ENCODE results near the gene CDH2.

CDH2 gene

DNA sequence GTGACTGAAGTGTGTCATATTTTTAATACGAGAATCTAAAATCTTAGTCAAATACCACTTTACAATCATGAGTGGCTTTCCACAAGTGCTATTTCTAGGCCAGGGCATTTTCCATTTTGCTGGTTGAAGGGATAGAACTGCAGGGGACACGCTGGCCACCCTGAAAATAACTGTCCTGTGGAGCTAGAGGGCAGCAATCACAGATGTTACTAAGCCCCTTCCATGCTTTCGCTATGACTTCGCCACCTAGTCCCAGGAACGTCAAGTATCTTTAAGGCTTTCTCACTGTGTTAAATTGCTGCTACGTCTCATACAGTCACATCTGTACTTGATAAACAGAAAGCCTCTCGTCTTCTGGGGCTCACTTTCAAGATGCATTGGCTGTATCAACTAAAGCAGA lies 171.8 kb downstream of the CDH2 start:
- H3K4me1 ChIP-seq, result peaks cover 14% of the 10 kb centered on the region
- no peaks in the 10 kb centered on the region for H3K36me3 ChIP-seq (ENCODE audit: control insufficient read depth, insufficient read depth, low read length)
- H3K4me3 ChIP-seq (ENCODE audit: low read depth, low read length), result no peak overlapping the region
- TF ChIP-seq, protein P1, sequence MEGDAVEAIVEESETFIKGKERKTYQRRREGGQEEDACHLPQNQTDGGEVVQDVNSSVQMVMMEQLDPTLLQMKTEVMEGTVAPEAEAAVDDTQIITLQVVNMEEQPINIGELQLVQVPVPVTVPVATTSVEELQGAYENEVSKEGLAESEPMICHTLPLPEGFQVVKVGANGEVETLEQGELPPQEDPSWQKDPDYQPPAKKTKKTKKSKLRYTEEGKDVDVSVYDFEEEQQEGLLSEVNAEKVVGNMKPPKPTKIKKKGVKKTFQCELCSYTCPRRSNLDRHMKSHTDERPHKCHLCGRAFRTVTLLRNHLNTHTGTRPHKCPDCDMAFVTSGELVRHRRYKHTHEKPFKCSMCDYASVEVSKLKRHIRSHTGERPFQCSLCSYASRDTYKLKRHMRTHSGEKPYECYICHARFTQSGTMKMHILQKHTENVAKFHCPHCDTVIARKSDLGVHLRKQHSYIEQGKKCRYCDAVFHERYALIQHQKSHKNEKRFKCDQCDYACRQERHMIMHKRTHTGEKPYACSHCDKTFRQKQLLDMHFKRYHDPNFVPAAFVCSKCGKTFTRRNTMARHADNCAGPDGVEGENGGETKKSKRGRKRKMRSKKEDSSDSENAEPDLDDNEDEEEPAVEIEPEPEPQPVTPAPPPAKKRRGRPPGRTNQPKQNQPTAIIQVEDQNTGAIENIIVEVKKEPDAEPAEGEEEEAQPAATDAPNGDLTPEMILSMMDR (IDR thresholded peaks at IDR 0.05), result no peak
- H3K79me2 ChIP-seq, result no peaks in the 10 kb centered on the region
- no peak overlapping the region for H3K9ac ChIP-seq
- no peak overlapping the region for H2AFZ ChIP-seq
- H3K4me2 ChIP-seq (ENCODE audit: low read length), result no peak overlapping the region
- no peaks in the 10 kb centered on the region for H3K27me3 ChIP-seq (ENCODE audit: control insufficient read depth, insufficient read depth, low read length)
- H3K27ac ChIP-seq, result no peak overlapping the region
- no peaks in the 10 kb centered on the region for H3K9me3 ChIP-seq (ENCODE audit: control insufficient read depth, low read length)

DNA sequence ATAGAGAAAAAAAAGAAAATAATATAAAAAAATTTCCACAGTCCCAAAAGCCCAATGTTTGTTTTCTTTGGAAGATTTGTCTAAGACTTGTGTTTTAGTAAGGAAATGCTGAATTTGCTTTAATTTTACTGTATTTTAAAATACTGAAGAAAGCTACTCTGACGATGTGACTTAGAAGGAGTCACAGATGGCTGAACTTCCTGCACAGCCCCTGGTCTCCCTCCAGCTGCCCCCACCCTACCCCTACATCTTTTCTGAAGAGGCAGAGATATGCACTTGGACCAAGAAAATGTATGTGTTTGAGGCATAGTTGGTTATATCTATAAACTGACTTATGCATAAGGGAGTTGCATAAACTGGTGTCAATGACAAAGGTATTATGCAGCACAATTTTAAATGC lies 172.3 kb downstream of the CDH2 start:
- H2AFZ ChIP-seq, result no peak overlapping the region
- peaks cover 11% of the 10 kb centered on the region for H3K4me1 ChIP-seq
- no peaks in the 10 kb centered on the region for H3K79me2 ChIP-seq
- H3K4me3 ChIP-seq (ENCODE audit: low read depth, low read length), result no peak overlapping the region
- H3K9me3 ChIP-seq (ENCODE audit: control insufficient read depth, low read length), result no peaks in the 10 kb centered on the region
- H3K27ac ChIP-seq, result no peak overlapping the region
- no peak overlapping the region for H3K9ac ChIP-seq
- H3K4me2 ChIP-seq (ENCODE audit: low read length), result no peak overlapping the region
- H3K27me3 ChIP-seq (ENCODE audit: control insufficient read depth, insufficient read depth, low read length), result no peaks in the 10 kb centered on the region
- TF ChIP-seq, protein P1 (IDR thresholded peaks at IDR 0.05), result no peak
- no peaks in the 10 kb centered on the region for H3K36me3 ChIP-seq (ENCODE audit: control insufficient read depth, insufficient read depth, low read length)

DNA sequence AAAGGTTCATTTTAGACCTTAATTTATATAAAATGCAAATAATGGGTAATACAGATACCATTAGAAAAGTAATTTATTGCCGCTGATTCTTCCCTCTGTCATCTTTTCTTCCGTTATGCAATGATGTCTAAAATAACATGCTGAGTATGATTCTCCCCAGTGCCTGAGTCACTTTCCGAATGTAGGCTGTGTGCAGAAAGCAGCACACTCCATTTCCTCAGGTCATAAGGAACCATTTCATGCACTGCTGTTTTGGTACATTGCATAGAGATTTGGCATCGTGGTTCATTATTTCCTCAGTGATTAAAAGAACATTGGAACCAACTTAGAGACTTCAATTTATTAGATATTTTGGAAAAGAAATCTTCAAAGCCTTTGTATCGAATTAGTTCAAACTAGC lies 173.5 kb downstream of the CDH2 start:
- H2AFZ ChIP-seq, result peak overlapping the region; percentile 1
- H3K36me3 ChIP-seq (ENCODE audit: control insufficient read depth, insufficient read depth, low read length), result no peaks in the 10 kb centered on the region
- TF ChIP-seq, protein P1 (IDR thresholded peaks at IDR 0.05), result no peak
- peaks cover 11% of the 10 kb centered on the region for H3K4me1 ChIP-seq
- H3K4me3 ChIP-seq (ENCODE audit: low read depth, low read length), result no peak overlapping the region
- no peaks in the 10 kb centered on the region for H3K27me3 ChIP-seq (ENCODE audit: control insufficient read depth, insufficient read depth, low read length)
- no peak overlapping the region for H3K4me2 ChIP-seq (ENCODE audit: low read length)
- peaks cover under 1% of the 10 kb centered on the region for H3K79me2 ChIP-seq
- H3K9me3 ChIP-seq (ENCODE audit: control insufficient read depth, low read length), result no peaks in the 10 kb centered on the region
- peak overlapping the region; percentile 41 for H3K27ac ChIP-seq
- H3K9ac ChIP-seq, result no peak overlapping the region

DNA sequence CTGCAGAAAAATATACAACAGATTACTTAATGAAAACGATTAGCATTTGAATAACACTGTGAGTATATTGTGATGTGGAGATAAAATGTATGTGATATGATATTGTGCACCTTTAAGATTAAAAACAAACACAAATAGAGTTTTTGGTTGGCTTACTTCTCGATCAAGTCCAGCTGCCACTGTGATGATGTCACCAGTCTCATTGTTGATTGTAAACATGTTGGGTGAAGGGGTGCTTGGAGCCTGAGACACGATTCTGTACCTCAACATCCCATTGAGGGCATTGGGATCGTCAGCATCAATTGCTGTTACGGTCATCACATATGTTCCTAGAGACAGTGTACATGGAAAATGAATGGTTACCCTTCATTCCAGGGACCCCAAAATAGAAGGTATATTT lies 174.1 kb downstream of the CDH2 start:
- TF ChIP-seq, protein P1 (IDR thresholded peaks at IDR 0.05), result no peak
- H3K9ac ChIP-seq, result no peak overlapping the region
- H3K36me3 ChIP-seq (ENCODE audit: control insufficient read depth, insufficient read depth, low read length), result no peaks in the 10 kb centered on the region
- H3K9me3 ChIP-seq (ENCODE audit: control insufficient read depth, low read length), result no peaks in the 10 kb centered on the region
- H3K4me3 ChIP-seq (ENCODE audit: low read depth, low read length), result no peak overlapping the region
- H3K79me2 ChIP-seq, result peaks cover 6% of the 10 kb centered on the region
- no peaks in the 10 kb centered on the region for H3K27me3 ChIP-seq (ENCODE audit: control insufficient read depth, insufficient read depth, low read length)
- peak overlapping the region; percentile 41 for H3K27ac ChIP-seq
- no peak overlapping the region for H3K4me2 ChIP-seq (ENCODE audit: low read length)
- peaks cover 11% of the 10 kb centered on the region for H3K4me1 ChIP-seq
- H2AFZ ChIP-seq, result no peak overlapping the region

DNA sequence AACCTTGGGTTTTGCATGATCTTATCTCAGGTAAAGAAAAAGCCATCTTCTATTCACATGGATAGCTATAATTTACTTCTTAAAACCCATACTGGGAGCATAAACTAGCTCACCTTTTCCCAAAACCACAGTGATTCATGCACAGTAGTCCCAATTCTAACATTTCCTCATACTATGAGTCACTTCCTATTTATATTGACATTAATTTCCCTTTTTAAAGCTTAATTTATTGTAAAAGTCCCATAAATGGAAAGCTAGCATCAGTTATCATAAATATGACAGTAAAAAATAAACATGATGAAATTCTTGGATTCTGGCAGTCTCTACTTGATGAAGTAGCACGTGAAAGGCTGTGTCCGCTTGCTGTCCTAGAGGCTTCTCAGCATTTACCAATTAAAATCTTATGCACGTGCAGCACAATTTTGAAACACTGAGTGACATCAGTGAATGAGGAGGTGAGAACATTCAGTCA lies 180.1 kb downstream of the CDH2 start:
- Histone ChIP-seq H3K9ac (no peak overlapping the region), H3K4me1 (peaks cover 32% of the 10 kb centered on the region), H2AFZ (no peak overlapping the region), H3K36me3 (ENCODE audit: control insufficient read depth, insufficient read depth, low read length) (no peaks in the 10 kb centered on the region), H3K9me3 (ENCODE audit: control insufficient read depth, low read length) (no peaks in the 10 kb centered on the region), H3K27me3 (ENCODE audit: control insufficient read depth, insufficient read depth, low read length) (no peaks in the 10 kb centered on the region), H3K79me2 (peaks cover 6% of the 10 kb centered on the region), H3K4me2 (ENCODE audit: low read length) (no peak overlapping the region), H3K4me3 (ENCODE audit: low read depth, low read length) (no peak overlapping the region), H3K27ac (no peak overlapping the region)
- TF ChIP-seq, protein P1 (IDR thresholded peaks at IDR 0.05), result no peak

All from parathyroid adenoma (tissue), 2 donors.